ENCODE measurements around the gene ARHGEF11. TPM values are rescaled to one million over a fixed set of nuclear protein-coding genes. Genes with fewer than 3 reads are reported as not detected.

Gene ARHGEF11
- polyA plus RNA-seq, 1 experiment, result 14.8 TPM

DNA sequence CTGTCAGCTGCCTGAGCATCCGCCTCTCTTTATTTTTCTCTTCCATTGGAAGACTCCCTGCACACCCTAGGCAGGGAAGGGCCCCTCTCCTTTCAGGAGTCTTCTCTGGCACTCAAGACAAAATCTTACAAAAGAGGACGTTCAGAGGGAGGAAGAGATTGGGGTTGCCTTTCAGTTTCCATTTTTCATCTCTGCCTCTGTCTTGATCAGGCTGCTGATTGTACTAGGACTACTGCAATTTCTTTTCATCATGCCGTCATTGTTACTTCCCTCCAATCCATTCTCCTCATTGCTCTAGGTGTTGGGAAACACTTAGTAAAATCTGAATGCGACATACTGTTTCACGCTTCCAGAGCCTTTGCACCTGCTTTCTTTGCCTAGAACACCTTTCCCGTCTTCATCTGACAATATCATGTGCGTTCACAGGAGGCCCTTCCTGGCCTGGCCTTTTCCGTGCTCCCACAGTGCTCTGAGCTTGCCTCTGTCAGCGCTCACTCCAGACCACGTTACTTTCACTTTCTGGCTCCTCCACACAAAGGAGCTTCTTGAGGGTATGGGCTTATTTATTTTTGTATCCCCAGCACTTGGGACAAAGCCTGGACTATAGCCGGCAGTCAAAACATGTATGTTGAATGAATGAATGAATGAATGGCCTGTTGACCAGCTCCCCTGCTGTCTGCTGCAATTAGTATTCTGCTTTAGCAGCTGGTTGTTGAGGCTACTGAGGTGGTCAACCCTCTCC is 114.2 kb downstream of the ARHGEF11 start:
- TF ChIP-seq, protein P1, sequence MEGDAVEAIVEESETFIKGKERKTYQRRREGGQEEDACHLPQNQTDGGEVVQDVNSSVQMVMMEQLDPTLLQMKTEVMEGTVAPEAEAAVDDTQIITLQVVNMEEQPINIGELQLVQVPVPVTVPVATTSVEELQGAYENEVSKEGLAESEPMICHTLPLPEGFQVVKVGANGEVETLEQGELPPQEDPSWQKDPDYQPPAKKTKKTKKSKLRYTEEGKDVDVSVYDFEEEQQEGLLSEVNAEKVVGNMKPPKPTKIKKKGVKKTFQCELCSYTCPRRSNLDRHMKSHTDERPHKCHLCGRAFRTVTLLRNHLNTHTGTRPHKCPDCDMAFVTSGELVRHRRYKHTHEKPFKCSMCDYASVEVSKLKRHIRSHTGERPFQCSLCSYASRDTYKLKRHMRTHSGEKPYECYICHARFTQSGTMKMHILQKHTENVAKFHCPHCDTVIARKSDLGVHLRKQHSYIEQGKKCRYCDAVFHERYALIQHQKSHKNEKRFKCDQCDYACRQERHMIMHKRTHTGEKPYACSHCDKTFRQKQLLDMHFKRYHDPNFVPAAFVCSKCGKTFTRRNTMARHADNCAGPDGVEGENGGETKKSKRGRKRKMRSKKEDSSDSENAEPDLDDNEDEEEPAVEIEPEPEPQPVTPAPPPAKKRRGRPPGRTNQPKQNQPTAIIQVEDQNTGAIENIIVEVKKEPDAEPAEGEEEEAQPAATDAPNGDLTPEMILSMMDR (IDR thresholded peaks at IDR 0.05; ENCODE audit: low read depth, low read length), result no peak
- Histone ChIP-seq H3K27me3 (ENCODE audit: control insufficient read depth, insufficient read depth, low read length) (peaks cover 20% of the 10 kb centered on the region), H3K4me3 (ENCODE audit: low read depth, low read length) (no peak overlapping the region), H3K27ac (ENCODE audit: low read depth, low read length) (no peak overlapping the region), H3K9me3 (ENCODE audit: control insufficient read depth, insufficient read depth, low read length) (no peaks in the 10 kb centered on the region)
- no peak for DNase-seq (ENCODE audit: low read depth, low spot score)
- ChIA-PET CTCF (interaction anchor here (1.1 to 2.5 kb wide), 2 partner anchors 40 to 117 kb away, joined by 3 to 23 read pairs; no protein-coding TSS in a partner anchor), POLR2A (no interaction called here)

DNA sequence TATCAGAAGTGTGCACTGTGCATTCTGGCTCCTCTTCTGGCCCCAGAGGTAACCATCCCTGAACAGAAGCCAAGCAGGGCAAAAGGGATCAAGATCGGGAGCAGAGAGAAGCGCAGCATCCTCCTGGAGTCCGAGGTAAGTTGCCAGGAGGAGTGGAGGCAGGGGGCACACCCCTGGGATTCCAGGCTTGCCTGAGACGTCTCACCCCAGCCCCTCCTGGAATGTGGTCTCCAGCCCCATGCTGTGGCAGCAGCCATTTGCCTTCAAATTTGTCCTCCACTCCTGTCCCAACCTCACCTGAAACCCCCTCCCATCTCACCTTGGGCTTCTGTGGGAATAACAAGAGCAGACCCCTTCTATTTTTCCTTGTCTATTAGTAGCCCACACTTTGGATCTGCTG is 115.1 kb downstream of the ARHGEF11 start:
- Histone ChIP-seq H3K4me3 (ENCODE audit: low read depth, low read length) (no peak overlapping the region), H3K9me3 (ENCODE audit: control insufficient read depth, insufficient read depth, low read length) (no peaks in the 10 kb centered on the region), H3K27me3 (ENCODE audit: control insufficient read depth, insufficient read depth, low read length) (peaks cover 22% of the 10 kb centered on the region), H3K27ac (ENCODE audit: low read depth, low read length) (no peak overlapping the region)
- POLR2A ChIA-PET, result no interaction called here
- TF ChIP-seq, protein P1 (IDR thresholded peaks at IDR 0.05; ENCODE audit: low read depth, low read length), result no peak
- CTCF ChIA-PET, result no interaction called here
- no peak for DNase-seq (ENCODE audit: low read depth, low spot score)

DNA sequence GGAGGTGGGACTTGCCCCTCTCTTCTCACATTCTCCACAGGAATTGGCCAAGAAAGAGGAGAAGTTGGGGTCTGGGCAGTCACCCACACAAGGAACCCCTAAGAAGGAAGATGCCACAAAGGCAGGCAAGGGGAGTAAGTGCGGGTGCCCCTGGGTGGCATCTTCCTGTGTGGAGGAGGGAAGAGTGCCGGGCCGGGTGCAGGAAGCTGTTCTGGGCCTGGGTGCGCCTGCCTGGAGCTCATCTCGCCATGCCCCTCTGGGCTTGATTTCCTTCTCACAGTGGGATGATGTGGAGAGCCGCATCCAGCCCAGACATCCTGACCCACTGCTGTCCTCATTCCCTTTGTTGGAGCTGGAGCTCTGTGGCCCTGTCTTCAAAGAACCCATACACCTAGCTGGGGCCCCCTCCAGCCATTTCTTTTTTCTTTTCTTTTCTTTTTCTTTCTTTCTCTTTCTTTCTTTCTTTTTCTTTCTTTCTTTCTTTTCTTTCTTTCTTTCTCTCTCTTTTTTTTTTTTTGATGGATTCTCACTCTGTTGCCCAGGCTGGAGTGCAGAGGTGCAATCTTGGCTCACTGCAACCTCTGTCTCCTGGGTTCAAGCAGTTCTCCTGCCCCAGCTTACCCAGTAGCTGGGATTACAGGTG is 115.8 kb downstream of the ARHGEF11 start:
- no peak overlapping the region for H3K4me3 ChIP-seq (ENCODE audit: low read depth, low read length)
- ChIA-PET CTCF (interaction anchor here (0.9 to 3.6 kb wide), 5 partner anchors 10 to 240 kb away, joined by 3 to 66 read pairs (median 6); partner anchors contain the start of genes LRRC71 and PEAR1), POLR2A (interaction anchor here (0.6 kb wide), 1 partner anchor 28 kb away, joined by 3 read pairs; no protein-coding TSS in a partner anchor)
- no peak for DNase-seq (ENCODE audit: low read depth, low spot score)
- H3K9me3 ChIP-seq (ENCODE audit: control insufficient read depth, insufficient read depth, low read length), result no peaks in the 10 kb centered on the region
- no peak overlapping the region for H3K27ac ChIP-seq (ENCODE audit: low read depth, low read length)
- TF ChIP-seq, protein P1 (IDR thresholded peaks at IDR 0.05; ENCODE audit: low read depth, low read length), result no peak
- peaks cover 26% of the 10 kb centered on the region for H3K27me3 ChIP-seq (ENCODE audit: control insufficient read depth, insufficient read depth, low read length)

DNA sequence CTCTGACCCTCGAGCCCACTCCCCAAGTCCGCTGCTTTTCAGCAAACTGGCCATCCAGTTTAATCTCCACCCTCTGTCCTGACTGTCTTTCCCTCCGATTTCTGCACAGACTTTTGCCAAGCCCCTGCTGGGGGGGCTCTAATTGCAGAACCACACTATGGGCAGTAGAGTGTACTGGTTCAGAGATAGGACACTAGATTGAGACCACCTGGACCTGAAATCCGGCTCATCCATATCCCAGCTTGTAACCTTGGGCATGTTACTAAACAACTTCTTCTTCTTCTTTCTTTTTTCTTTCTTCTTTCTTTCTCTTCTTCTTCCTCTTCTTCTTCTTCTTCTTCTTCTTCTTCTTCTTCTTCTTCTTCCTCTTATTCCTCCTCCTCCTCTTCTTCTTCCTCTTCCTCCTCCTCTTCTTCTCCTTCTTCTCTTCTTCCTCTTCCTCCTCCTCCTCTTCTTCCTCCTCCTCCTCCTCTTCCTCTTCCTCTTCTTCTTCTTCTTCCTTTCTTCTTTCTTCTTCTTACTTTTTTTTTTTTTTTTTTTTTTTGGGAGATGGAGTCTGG is 117.4 kb downstream of the ARHGEF11 start:
- peaks cover 40% of the 10 kb centered on the region for H3K27me3 ChIP-seq (ENCODE audit: control insufficient read depth, insufficient read depth, low read length)
- no peak overlapping the region; the same call in 1 of the 2 replicates for H3K4me3 ChIP-seq (ENCODE audit: low read depth, low read length)
- POLR2A ChIA-PET, result interaction anchor here (0.7 to 1.0 kb wide), 3 partner anchors 36 to 199 kb away, joined by 3 to 4 read pairs (median 3); partner anchors contain the start of gene ISG20L2
- TF ChIP-seq, protein P1 (IDR thresholded peaks at IDR 0.05; ENCODE audit: low read depth, low read length), result no peak
- CTCF ChIA-PET, result interaction anchor here (0.5 to 3.6 kb wide), 36 partner anchors 8 to 311 kb away, joined by 3 to 66 read pairs (median 4); partner anchors contain the start of genes ISG20L2, METTL25B, MRPL24 and NTRK1
- DNase-seq (ENCODE audit: low read depth, low spot score), result no peak
- H3K27ac ChIP-seq (ENCODE audit: low read depth, low read length), result no peak overlapping the region
- no peaks in the 10 kb centered on the region for H3K9me3 ChIP-seq (ENCODE audit: control insufficient read depth, insufficient read depth, low read length)
